Ureter (tissue), 1 donor: ENCODE data around the gene ARF5. TPM values are rescaled to one million over a fixed set of nuclear protein-coding genes. Genes with fewer than 3 reads are reported as not detected.
A peak's percentile ranks its signal among the peaks of the same experiment; 100 is the strongest.

Experiments used
- DNase-seq: peaks from one replicate; pipeline ENCODE4 v3.0.0-alpha.2; 2020; ENCODE audit warnings: low spot score
- total RNA-seq: library from RNA; stranded (reverse); gene quantifications from one replicate; pipeline ENCODE4 v1.2.4, GENCODE V29; 2023
- donor health status: DM: yes; HTN: yes; CAD: no.

Gene ARF5
- total RNA-seq, 1 donor from 2014 or later: 121 TPM

DNA sequence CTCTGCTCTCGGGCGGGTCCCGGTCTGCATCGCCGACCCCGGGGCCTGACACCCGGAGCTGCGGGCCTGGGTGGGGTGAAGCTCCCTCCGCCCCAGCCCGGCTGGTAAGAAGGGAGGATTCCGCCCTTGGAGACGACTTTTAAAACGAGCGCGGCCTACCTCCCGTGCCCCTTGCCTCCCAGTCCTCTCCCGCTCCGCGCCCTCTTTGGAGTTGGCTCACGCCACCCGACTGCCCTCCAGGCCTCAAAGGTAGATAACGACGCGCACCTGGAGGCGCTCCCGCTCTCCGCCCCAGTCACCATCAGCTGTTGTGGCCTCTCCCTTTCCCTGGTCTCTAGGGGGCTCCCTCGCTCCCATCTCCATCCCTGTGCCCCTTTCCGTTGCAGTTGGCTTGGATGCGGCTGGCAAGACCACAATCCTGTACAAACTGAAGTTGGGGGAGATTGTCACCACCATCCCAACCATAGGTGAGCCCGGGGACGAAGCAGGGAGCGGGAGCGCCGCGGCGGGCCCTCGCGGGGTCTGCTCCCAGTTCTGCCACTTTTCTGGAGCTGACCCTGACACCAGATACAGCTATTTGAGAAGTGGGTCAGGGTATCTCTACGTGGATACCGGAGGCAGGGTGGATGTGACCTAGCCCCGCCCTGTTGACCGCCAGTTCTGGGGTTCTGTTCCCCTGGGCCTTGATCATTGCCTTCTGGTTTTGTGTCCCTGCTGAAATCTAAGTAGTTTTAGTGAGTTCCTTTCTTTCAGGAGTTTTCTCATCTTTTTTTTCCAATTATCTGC is 679 bp downstream of the ARF5 start:
- peak; percentile 56 for DNase-seq

- DNase-seq: no peak
Measured at GRCh38 chr7:127589896-127590295, 1.7 kb downstream of the ARF5 start.

GRCh38 chr7:127591189-127591588 is 3.0 kb downstream of the ARF5 start:
- no peak for DNase-seq

DNA sequence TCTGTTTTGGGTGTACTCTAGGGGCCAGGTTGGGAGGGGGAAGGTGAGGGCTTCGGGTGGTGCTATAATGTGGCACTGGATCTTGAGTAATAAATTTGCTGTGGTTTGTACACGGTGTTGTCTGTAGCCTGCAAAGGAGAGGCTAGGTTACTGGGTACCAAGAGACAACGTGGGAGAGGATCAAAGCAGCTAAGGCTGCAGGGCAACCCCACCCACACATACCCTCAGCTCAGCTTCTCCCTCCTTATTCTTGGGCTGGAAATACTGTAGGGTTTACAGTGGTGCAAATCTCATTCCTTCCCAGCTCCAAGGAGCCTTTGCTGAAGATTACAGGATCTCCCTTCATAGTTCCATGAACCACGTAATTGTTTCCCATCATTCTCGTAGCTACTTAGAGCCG is 3.4 kb downstream of the ARF5 start:
- DNase-seq: no peak

DNA sequence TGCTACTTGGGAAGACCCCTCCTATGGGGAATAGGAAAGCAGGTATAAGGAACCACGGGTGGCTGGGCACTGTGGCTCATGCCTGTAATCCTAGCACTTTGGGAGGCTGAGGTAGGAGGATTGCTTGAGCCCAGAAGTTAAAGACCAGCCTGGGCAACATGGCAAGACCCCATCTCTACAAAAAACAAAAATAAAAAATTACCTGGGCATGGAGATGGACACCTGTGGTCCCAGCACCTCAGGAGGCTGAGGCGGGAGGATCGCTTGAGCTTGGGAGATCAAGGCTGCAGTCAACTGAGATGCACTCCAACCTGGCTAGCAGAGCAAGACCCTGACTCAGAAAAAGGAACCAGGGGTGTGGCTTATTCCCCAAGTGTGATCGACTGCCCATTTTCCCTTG is 4.3 kb downstream of the ARF5 start:
- DNase-seq: no peak

DNA sequence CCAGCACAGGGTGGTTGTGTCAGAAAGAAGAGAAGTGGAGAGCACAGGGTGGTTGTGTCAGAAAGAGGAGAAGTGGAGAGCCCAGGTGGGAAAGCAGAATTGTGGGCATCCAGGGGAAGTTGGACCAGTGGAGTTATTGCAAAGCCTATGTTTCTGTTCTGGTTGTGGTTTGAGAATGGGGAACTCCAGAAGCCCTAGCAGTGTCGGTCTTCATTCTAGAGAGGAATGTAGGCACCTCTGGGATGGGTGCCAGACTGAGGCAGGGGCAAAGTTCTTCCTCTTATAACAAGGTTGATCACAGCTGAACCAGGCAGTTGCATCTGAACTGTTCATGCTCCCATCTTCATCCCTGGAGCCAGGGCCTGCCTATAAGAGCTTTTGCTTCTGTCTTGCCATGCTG is 6.3 kb downstream of the ARF5 start:
- DNase-seq: no peak

GRCh38 chr7:127595737-127596136 is 7.5 kb downstream of the ARF5 start:
- no peak for DNase-seq

- no peak for DNase-seq
Measured at GRCh38 chr7:127598318-127598717, 10.1 kb downstream of the ARF5 start.

GRCh38 chr7:127600885-127601284 is 12.7 kb downstream of the ARF5 start:
- DNase-seq: no peak

DNA sequence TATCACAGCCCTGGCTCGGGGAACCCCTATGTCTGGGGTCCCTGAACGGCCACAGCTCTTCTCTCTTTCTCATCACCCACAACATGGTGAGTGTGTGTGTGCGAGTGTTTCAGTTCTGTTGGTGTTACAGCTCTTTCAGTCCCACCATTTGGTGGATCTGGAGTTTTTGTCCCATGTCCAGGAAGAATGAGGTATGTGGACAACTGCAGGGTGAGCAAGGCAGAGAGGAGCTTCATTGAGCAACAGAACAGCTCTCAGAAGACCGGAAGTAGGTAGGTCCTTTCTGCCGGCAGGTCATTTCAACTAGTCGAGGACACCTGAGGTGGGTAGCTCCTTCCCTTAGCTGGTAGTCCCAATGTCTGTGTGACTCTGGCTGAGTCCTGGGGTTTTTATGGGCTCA is 20.2 kb downstream of the ARF5 start:
- no peak for DNase-seq

GRCh38 chr7:127609297-127609696 is 21.1 kb downstream of the ARF5 start:
- no peak for DNase-seq

- DNase-seq: no peak
Measured at GRCh38 chr7:127612263-127612662, 24.1 kb downstream of the ARF5 start.

DNA sequence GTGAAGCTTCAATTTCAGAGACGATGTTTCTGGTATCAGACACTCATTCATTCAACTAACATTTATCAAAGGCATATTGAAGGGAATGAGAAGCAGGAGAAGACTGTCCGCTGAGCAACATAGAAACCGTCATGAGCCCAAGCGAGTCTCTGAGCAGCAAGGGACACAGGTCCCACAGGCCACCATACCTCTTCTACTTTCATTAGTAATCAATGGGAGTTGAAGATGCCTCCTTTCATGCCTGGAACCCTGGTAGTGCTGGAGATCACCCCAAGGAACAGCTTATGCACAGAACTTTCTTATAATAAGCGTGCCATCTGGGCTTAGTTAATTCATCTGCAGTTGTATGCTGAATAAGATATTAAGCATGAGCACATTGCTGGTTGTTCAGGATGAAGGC is 28.5 kb downstream of the ARF5 start:
- DNase-seq: no peak

DNA sequence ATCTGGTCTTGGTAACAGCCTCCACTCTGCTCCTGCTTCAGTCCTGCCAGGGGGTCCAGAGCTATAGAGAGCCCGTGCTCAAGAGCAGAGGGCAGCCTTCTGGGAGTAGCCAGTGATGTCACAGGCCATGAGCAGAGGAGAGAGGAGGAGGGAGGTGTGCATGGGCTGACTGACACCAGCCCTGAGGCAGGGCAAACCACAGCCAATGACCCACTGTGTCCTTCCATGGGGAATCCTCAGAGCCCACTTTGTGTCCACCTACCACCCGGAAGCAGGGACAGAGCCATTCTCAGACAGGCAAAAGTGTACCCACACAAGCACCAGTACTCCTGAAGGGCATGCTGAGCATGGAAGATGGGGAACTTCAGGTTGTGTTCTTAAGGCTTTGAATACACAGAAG is 29.8 kb downstream of the ARF5 start, which contains the start of gene PAX4:
TSS of gene PAX4 (minus strand) at position 101 of the 400 bp plus-strand sequence. CDS start 2,214 bp downstream, outside the sequence.
- no peak for DNase-seq

GRCh38 chr7:127618775-127619174 is 30.6 kb downstream of the ARF5 start:
- DNase-seq: no peak

GRCh38 chr7:127619681-127620405 is 31.6 kb downstream of the ARF5 start:
- DNase-seq: no peak

- DNase-seq: no peak
Measured at GRCh38 chr7:127620406-127621233, 32.4 kb downstream of the ARF5 start.

GRCh38 chr7:127625331-127625730 is 37.1 kb downstream of the ARF5 start:
- no peak for DNase-seq

GRCh38 chr7:127628445-127628844 is 40.2 kb downstream of the ARF5 start:
- no peak for DNase-seq

DNA sequence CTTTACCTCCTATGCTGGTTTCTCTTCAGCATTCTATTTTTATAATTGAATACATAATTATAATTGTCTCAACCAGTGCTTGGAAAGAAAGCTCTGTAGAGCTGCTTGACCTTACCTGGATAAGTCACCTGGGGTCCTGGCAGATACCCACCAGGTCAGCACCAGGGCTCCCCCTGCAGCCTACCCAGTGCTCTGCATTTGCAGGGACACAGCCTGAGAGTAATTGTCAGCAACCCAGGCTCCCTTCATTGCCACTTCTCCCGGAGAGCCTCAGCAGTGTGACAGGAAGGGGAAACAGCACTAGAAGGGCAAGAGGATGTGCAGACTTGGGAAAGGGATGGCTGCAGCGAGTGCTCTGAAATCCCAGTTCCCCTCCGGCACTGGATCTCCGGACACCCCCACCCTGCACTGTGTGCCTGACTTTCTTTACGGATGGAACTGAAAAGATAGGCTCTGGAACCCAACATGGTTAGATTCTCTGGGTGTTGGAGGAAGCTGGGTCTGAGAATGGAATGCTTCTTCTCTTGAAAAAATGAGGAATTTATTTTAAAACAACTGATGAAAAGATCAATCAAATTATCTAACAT is 41.1 kb downstream of the ARF5 start:
- DNase-seq: no peak

- no peak for DNase-seq
Measured at GRCh38 chr7:127632276-127632910, 44.2 kb downstream of the ARF5 start.
